Hematopoietic multipotent progenitor cell treated with erythropoietin and hydrocortisone succinate and interleukin-3 and kit ligand, for 4 days (in vitro differentiated cells): ENCODE results near the gene MOK.

Source experiments
- DNase-seq: peaks from one replicate; pipeline ENCODE4 v3.0.0-alpha.2; 2015

Gene MOK

DNA sequence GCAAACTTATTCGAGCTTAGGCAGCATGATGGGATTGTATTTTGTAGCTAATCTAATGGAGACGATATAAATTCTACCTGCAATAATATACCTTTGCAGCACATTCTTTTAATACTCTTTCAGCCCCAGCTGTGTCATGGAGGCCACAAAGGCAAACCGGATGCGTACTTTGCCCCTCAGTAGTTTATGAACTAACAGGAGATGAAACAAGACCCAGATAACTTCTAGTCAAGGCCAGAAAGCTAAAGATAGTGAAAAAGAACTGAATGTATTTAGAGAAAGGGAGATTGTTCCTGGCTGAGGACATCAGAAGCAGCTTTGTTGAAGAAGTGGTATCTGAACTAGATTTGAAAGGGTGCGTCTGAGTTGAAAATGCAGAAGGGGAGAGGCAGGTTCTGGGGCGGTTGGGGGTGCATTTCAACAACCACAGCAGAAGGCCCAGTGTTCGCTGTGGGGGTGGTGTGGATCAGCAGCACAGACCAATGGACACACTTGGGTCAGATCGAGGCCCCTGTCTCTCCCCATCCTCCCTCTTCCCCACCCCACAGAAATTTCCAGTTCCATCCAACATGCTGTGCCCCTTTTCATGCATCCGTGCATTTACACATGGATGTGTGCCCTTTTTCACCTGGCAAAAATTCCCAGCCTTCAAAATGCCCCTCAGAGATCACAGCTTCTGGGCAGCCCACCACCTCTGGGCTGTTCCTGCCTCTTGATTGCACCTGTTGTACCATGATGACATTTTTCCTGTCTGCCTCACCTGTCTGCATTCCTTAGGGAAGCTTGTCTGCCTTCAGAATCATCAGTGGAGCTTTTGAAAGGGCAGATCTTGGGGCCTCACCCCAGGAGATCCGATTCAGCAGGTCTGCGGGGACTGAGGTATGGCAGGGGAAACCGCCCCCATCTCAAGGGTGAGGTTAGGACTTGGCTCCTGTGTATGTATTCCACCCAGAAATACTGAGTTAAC, 16.8 kb upstream of the MOK start:
- no peak for DNase-seq

DNA sequence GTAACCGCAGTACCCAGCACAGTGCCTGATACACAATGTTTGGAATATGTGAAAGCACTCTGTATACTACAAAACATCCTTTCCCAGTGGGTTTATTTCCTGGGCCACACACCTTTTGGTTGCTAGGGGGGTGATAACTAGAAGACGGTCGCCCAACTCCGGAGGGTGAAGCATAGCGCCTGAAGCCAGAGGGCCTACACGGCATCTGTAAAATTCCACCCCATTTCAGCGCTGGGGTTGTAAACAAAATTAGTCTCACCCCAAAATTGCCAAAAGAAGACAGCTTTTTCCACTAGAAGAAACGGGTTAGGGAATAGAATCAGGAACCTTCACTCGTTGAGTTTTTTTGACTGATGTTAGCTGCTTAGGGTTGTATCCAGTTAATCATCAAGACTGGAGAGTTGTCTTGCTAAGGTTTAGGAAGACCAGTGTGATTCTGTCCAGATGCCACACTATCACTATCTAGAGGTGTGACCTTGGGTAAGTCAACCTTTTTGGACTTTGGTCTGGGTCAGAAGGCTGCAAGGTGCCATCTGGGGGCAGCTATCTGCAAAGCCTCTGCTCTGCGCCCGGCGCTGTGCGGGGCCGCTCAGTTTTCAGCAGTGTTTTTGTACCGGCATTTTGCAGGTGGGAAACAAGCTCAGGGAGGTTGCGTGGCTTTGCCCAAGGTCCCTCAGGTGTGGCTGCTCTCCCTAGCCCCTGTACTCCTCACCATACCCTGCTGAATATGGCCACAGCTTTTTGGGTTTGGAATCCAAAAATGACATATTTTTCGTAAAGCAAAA, 15.9 kb upstream of the MOK start:
- no peak for DNase-seq

DNA sequence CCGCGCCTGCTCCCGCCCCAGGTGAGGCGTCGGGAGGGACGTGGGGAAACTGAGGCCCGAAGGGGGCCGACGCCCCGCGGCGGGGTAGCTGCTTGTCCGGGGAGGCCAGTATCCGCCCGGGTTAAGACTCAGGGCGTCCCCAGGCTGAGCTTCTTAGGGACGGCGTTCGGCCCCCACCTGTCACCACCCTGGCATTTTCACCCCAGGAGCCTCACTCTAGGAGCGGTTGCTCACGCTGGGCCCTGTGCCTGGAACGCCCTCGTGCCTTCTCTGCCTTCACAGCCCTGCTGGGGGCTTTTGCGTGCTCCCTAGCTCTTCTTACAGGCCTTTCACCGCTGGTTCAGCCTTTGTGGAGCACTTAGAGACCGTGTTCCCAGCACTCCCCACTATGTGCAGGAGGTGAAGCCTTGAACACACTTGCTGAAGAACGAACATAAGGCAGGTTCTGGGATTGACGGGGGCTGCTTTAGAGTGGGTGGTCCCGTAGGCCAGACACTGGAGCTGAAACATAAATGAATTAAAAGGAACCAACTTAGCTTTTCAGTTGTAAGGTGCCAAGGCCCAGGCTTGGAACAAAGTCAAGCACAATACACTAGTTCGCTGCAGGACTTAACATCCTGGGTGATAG, 15.2 kb upstream of the MOK start:
- peak; percentile 68 for DNase-seq

DNA sequence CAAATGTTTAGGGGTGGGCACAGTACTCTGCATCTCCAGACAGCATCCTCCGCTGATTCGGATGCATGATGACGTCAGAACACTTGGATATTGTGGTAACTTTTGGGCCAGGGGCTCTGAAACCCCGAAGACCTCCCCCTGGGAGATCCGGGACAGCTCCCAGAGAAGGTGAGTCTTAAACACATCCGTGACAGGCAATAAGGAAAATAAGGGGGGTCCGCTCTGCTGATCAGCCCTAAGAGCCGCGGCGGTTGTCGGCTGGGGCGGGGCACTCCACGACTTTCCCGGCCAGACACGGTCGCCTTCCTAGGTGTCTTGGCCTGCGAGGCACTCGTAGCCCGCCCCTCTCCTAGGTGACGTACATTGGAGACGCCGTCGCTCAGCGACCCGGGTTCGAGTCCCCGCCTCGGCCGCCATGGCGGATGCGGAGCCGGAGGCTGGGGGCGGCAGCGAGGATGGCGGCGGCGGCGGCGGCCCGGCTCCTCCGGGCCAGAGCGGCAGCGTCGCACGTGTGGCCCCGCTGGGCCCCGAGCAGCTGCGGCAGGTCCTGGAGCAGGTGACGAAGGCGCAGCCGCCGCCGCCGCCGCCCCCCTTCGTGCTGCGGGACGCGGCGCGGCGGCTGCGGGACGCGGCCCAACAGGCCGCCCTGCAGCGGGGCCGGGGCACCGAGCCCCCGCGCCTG, 14.5 kb upstream of the MOK start, which contains the start of gene ZNF839:
Gene ZNF839, plus strand, starts transcription at position 396 of the 682 bp plus-strand sequence. Its CDS starts 20 bp downstream, at position 416.
- DNase-seq = peak; percentile 97

DNA sequence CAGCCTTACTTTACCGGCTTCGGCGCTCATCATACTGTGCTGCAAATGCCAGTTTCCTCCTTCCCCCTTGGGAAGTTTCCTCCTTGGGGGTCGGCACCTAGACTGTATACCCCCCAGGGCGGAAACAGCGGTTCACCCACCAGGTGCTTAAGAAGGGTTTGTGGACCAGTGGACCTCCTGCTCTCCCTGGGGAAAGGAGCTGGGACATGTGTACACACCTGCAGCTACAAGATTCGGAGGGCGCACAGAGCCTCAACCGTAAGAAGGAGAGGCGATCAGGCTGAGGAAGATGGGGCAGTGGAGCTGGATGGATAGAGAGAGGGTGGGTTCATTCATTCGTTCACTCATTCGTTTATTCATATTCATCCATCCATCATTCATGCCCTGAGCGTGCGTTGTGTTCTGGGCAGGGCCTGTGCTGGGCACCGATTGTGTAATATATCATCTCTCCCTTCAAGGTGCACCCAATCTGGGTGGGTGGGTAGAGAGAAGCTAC, 13.9 kb upstream of the MOK start:
- no peak for DNase-seq

DNA sequence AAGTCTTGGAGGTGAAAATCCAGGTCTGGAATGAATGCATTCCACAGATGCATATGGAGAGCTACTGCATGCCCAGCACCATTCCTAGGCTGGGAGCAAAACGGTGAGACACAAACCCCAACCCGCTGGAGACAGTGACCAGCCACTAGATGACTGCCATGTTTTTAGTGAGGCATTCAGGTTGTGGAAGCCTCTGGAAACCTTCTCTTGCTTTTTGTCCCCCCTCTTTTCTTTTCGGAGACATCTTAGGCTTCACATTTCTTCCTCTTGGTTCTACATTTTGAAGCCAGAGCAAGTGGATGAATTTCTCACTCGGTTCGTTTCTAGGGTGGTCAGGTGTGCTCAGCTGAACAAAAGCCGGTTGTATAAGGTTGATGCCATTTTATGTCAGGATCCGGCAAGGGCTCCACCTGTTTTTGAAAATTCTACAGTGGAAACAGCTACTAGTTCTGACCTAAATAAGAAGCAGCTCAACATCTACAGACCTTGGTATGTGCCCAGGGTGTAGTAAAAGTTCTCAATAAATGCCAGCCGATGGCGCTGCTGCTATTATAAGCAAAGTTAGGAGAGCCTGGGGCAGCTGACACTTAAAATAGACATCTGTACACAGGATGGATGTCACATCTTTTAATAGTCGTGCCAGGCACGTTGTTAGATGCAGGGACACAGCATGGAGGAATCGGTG, 12.7 kb upstream of the MOK start:
- DNase-seq = peak; percentile 81

DNA sequence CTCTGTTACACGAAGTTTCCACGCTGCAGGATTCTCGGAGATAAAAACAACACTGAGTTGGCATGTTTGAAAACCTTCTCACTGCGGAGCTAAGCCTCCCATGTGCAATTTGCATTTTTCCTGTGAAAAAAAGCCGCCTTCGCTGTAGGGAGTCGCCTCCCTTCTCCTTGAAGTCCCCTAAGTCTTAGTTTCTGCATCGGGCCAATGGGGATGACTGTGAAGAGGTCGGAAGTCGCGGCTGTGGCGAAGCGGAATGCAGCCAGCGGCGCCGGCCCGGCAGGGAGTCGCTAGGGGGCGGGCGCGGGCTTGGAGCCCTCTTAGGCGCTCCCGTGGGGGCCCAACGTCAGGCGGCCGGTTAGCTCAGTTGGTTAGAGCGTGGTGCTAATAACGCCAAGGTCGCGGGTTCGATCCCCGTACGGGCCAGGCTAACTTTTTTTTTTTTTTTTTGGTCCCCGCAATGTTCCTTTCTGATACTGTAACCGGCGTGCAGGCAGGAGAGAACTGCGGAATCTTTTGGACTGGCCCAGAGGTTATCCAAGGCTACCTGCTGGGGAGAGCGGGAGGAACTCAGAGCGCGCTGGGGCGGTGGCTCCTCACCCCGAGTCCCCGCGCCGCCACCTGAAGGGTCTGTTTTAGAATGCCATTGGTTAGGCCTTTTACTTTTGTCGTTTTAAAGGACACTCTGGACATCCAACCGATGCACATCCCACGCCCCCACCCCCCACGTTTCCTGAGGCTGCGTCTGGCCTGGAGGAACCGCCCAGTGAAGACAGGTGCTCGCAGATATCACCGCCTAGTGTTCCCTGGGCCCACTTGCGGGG, 12.0 kb upstream of the MOK start:
- peak; percentile 97 for DNase-seq

DNA sequence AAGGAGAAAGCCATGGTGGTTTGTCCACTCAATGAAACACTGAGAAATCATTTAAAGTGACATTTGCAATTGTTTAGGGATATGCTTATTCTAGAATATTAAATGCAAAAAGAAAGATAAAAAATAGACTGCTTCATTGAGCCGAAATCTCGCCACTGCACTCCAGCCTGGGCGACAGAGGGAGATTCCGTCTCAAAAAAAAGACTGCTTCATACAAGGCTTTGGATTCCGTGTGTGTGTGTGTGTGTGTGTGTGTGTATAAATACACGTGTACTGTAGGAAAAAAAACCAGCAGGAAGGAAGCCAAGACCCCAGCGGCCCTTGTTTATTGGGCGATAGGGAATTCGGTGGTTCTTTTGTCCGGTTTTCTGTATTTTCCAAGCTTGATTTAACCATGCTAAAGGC, 11.4 kb upstream of the MOK start:
- DNase-seq = peak; percentile 70

DNA sequence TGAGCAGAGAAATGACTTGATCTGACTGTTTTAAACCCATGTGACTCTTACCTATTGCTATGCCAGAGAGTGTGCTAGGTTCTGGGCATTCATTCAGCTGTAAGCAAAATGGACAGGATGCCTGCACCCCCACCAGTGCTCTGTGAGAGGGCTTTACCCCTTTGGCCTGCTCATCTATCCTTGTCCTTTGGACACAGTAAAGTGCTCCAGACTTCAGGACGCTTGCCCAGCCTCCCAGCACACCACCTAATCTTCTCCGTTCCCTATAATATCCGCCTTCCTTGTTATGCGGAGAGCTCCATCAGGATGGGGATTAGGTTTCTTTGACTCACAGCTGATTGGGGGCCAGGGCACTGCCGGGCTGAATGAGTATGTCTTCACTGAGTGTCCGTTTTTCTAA, 10.2 kb upstream of the MOK start:
- no peak for DNase-seq

DNA sequence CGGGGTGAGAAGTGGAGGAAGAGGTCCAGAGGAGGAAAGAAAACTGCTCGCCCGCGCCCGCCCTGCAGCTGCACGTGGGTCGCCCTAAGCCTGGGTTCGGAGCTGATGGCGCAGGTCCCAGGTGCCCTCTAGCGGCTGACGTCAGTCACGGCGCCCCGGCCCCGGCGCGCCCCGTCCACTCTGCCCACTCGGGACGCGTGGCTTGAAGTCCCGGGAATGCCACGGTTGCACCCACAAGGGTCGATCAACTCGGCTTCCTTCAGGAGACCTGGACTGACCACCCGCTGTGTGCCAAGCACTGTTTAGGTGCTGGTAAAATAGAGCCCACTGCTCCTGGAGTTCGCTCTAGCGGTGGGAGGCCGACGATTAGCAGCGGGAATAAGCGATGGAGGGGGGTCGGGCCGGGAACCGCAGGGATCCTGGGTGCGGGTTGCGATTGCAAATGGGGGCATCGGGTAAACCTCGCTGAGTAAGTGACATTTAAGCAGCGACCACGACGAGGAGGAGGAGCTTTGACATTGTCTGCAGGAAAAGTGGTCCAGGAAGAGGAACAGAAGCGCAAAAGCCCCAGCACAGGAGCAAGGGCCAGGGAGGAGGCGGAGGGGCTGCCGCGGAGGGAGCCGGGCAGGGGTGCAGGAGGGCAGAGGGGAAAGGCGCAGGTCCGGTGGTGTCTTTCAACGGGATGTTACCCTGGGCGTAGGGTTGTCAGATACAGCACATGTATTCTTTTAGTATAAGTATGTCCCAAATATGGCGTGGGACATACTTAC, 9.5 kb upstream of the MOK start:
- DNase-seq = peak; percentile 94

DNA sequence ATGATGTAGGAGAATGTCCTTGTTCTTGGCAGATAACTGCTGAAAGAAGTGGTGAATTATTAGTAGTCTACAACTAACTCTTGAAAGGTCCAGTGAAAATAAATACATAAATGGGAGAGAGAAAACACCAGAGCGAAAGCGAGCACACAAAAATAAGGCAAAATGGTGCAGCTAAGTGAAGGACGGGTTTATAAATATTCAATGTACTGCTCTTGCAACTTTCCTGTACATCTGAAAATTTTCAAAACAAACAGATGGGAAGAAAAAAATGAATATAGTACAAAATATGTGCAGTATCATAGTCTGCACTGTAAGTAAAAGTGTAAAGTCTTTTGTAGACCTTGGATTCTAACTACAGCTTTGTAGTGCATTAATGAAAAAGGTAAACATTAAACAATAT, 1.3 kb downstream of the MOK start:
- DNase-seq = no peak

DNA sequence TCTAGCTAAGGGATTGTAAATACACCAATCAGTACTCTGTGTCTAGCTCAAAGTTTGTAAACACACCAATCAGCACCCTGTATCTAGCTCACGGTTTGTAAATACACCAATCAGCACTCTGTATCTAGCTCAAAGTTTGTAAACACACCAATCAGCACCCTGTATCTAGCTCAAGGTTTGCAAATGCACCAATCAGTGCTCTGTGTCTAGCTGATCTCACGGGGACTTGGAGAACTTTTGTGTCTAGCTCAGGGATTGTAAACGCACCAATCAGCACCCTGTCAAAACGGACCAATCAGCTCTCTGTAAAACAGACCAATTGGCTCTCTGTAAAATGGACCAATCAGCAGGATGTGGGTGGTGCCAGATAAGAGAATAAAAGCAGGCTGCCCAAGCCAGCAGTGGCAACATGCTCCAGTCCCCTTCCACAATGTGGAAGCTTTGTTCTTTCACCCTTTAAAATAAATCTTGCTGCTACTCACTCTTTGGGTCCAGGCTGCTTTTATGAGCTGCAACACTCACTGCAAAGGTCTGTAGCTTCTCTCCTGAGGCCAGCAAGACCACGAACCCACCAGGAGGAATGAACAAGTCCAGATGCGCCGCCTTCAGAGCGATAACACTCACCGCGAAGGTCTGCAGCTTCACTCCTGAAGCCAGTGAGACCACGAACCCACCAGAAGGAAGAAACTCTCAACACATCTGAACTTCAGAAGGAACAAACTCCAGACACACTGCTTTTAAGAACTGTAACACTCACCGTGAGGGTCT, 6.5 kb downstream of the MOK start:
- peak; percentile 74 for DNase-seq

DNA sequence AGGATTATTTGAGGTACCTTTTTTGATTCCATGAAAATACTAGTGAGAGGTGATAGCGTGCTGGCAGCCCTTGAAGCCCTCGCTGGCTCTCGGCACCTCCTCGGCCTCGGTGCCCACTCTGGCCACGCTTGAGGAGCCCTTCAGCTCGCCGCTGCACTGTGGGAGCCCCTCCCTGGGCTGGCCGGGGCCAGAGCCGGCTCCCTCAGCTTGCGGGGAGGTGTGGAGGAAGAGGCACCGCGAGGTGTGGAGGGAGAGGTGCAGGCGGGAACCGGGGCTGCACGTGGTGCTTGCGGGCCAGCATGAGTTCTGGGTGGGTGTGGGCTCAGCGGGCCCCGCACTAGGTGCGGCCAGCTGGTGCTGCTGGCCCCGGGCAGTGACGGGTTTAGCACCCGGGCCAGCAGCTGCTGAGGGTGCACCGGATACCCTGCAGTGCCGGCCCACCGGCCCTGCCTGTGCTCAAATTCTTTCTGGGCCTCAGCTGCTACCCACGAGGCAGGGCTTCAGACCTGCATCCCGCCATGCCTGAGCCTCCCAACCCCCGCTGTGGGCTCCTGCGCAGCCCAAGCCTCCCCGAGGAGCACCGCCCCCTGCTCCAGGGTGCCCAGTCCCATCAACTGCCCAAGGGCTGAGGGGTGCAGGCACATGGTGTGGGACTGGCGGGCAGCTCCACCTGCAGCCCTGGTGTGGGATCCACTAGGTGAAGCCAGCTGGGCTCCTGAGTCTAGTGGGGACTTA, 7.4 kb downstream of the MOK start:
- DNase-seq = no peak

DNA sequence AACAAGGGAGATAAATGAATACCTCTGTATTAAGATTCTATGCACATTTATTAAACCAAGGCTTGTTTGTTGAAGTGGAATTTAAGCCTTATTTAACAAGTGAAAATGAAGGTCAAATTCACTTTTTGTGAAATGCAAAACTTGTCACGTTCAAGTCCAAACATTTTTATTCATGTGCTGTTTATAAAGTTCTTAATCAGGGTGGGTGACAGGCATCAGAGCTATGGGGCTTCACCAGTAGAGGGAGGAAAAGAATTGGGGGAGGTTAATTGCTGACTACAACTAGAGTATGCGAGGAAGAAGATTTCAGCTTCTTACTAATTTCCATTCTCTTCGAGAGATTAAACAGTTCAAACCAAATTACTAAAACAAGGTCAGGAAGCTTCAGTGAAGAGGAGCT, 9.7 kb downstream of the MOK start:
- peak; percentile 45 for DNase-seq

DNA sequence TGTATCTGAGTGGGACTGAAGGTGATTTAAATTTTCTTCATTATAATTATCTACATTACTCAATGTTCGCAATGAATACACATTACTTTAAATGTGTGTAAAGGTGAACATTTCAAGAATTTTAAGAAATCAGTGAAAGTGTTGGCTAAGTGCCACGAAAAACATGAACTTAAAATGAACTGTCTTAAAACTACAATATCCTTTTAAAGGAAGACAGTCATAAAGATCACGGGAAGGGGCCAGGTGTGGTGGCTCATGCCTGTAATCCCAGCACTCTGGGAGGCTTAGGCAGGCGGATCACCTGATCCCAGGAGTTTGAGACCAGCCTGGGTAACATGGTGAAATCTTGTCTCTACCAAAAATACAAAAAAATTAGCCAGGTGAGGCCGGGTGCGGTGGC, 11.2 kb downstream of the MOK start:
- DNase-seq = no peak

DNA sequence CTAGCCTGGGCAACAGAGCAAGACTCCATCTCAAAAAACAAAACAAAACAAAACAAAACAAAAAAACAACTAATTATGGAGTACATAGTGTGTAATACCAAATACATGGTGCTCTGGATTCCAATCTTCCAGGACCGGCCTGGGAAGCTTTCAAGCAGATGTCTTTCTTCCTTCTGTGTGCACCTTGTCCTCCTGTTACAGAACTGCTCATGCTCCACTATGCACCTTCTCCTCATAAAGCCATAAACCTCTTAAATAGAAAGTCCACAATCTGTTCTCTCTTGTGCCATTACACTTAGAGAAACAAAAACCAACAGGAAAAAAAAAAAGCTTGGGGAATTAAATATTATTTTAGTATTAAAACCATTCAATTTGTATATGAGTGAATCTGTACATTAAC, 12.5 kb downstream of the MOK start:
- no peak for DNase-seq

DNA sequence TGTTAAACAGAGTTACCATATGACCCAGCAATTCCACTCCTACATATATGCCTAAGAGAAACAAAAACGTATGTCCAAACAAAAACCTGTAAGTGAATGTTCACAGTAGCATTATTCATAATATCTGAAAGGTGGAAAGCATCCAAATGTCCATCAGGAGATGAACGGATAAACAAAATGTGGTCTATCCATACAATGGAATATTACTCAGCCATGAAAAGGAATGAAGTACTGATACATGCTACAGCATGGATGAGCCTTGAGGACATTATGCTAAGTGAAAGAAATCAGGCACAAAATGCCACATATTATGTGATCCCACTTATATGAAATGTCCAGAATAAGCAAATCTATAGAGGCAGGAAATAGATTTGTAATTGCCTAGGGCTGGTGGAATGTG, 16.8 kb downstream of the MOK start:
- DNase-seq = no peak

DNA sequence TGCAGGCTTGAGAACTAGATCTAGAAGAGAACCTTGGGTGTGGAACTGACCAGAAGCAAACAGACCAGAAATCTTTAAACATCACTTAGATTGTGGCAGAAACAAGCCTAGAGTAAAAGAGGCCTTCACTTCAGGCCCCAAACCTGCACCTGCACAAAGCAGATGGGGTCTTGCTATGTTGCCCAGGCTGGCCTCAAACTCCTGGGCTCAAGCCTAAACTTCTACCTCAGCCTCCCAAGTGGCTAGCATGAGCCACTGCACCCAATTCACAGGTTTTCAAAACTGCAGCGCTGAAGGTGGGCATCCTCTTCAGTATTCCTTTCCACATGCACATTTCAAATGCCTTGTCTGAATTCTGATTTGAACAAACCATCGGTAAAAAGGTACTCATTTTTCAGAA, 19.9 kb downstream of the MOK start:
- DNase-seq = no peak

DNA sequence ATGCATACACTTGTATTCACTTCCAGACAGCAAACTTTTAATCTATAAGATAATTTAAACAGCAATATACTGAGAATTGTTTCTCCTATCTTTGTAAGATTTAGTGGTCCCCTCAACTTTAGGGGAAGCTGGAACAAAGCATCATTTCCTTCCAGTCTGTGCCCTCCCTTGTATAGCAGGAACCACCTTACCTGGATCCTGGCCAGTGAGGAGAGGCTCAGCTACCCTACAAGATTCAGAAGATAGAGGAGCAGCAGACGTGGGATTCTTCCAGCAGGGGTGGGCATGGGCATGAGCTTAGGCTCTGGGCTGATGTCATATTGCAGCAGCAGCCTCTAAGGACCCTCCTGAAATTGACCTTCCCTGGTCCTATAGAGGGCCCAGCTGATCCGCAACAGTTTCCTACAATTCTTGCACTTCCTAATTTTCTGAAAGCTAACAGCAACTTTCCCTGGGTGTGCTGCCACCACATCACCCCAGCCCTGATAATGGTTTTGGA, 21.3 kb downstream of the MOK start:
- no peak for DNase-seq
